GM21825 (cell line): Measurements from ENCODE around the gene RTEL1.
"Not testable (repeated sequence)": the region's sequence is repeated elsewhere in the genome, so short reads cannot be mapped to it uniquely, and the experiment has no call there.

ENCODE experiments used
- ATAC-seq: cut with Tn5 transposase; IDR thresholded peaks from one replicate; pipeline ENCODE4 v1.9.1; 2021; ENCODE audit warnings: mild to moderate bottlenecking, moderate library complexity; ENCODE audit not compliant: unreplicated experiment

The RTEL1 gene

DNA sequence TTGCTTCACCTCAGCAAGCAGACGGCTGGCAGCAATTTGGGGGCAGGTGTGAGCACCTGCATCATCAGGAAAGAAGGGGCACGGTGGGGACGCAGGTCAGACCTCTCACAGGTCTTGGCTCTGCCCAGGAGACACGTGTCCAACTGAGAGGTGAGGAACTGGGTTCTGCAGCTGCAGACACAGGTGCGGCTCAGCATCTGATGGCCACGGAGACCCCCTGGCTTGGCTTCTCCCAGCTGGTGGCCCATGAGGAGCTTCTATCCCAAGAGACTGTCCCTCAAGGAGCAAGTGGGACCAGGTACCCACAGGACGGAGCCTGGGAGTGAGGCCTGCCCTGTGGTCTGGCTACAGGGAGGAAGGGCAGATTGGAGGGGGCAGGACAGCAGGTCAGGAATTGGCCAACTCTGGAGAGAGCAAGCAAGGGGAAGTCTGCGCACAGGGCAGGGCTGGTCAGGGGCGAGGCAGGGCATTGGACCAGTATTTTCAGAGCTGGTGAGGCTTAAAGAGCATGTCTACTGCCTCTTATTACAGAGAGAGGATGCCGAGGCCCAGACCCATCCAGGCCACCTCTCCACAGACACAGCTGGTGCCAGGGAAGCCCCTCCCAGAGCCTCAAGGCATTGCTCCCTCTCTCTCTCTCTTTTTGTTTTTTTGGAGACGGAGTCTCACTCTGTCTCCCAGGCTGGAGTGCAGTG, 9.1 kb upstream of the RTEL1 start:
- no peak for ATAC-seq

DNA sequence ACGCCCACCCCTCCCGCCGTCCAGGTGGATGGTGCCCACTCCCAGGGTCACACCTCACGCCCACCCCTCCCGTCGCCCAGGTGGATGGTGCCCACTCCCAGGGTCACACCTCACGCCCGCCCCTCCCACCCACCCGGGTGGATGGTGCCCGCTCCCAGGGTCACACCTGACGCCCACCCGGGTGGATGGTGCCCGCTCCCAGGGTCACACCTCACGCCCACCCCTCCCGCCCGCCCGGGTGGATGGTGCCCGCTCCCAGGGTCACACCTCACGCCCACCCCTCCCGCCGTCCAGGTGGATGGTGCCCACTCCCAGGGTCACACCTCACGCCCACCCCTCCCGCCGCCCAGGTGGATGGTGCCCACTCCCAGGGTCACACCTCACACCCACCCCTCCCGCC, 7.6 kb upstream of the RTEL1 start:
- ATAC-seq: not testable (repeated sequence)

GRCh38 chr20:63651942-63652191, 6.2 kb upstream of the RTEL1 start:
- ATAC-seq: no peak

GRCh38 chr20:63652192-63652980, 5.7 kb upstream of the RTEL1 start:
- no peak for ATAC-seq

GRCh38 chr20:63653041-63653973, 4.8 kb upstream of the RTEL1 start, which contains the start of gene STMN3:
STMN3 (minus strand) TSS chr20:63653424; CDS start chr20:63653345, 79 bp downstream.
- ATAC-seq: no peak

GRCh38 chr20:63653974-63654668, 4.0 kb upstream of the RTEL1 start:
- ATAC-seq: no peak

DNA sequence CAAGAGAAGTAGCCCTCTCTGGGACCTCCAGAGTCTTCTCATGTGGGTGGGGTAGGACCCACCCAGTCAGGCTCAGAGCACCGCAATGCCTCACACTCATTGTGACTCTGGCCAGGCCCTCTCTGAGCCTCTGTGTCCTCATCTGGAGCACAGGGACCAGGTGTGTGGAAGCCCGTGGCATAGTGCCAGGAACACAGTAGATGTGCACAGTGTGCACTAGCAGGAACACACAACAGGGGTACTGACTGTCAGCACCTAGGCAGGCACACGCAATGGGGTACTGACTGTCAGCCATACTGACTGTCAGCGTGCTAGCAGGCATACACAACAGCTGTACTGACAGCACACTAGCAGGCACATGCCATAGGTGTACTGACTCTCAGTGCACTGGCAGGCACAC, 2.9 kb upstream of the RTEL1 start:
- no peak for ATAC-seq

DNA sequence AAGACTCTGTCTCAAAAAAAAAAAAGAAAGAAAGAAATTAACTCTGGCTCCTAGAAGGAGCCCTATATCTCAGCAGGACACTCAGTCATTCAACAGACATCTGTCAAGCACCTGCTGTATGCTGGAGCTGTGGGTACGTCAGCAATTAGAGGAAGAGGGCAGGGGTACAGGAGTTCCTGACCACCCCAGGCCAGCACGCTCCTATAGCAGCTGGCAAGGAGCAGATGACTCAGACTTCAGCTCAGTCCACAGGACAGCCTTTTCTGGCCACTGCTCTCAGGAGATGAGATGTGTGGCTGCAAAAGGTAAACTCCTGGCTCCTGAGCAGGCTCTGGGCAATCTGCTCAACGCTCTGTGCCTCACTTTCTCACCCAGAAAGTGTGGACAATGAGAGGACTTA, 1.7 kb upstream of the RTEL1 start:
- no peak for ATAC-seq

- ATAC-seq: no peak
Measured at GRCh38 chr20:63657260-63657936, 714 bp upstream of the RTEL1 start.

GRCh38 chr20:63658749-63659187, 656 bp downstream of the RTEL1 start:
- ATAC-seq: peak; percentile 12

- ATAC-seq: no peak
Measured at GRCh38 chr20:63659370-63659769, 1.3 kb downstream of the RTEL1 start.

DNA sequence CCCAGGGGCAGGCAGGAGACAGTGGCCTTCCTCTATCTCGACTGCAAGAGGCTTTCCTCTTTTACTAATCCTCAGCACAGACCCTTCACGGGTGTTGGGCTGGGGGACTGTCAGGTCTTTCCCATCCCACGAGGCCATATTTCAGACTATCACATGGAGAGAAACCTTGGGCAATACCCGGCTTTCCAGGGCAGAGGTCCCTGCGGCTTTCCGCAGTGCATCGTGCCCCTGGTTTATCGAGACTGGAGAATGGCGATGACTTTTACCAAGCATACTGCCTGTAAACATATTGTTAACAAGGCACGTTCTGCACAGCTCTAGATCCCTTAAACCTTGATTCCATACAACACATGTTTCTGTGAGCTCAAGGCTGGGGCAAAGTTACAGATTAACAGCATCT, 2.1 kb downstream of the RTEL1 start:
- ATAC-seq: not testable (repeated sequence)

GRCh38 chr20:63660622-63661021, 2.5 kb downstream of the RTEL1 start:
- no peak for ATAC-seq

GRCh38 chr20:63661108-63661507, 3.0 kb downstream of the RTEL1 start:
- no peak for ATAC-seq

- no peak for ATAC-seq
Measured at GRCh38 chr20:63661959-63662812, 4.1 kb downstream of the RTEL1 start.

GRCh38 chr20:63662813-63663189, 4.7 kb downstream of the RTEL1 start:
- no peak for ATAC-seq

DNA sequence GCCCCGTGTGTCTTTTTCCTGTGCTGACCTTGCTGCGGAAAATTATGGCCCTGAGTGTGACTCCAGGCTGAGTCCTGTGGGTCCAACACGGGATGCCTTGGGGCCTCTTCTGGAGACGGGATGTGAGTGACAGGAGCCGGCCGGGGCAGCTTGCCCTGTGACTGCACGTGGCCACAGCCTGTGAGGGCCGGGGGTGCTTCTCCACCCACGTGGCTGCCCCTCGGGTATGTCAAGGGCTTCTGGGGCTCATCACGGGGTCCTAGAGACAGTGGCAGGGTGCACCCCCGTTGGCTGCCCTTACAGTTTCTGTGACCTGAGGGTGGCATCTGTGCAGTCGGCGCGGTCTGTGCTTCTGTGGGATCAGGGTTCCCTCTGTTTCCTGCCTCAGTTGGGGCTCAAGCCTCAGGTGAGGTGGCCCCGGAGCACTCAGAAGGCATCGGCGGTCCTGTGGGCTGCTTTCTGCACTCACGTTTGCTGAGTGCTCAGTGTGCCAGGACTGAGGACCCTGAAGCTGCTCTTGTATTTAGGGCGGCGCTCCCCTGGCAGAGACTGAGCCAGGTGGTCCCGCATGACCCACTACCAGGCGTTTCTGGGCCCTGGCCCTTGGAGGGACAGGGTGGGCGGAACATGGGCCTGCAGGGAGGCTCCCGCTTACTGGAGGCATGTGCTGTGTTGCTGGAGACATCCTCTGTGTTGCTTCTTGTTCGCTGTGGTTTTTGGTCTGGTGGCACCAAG, 5.4 kb downstream of the RTEL1 start:
- no peak for ATAC-seq

- ATAC-seq: no peak
Measured at GRCh38 chr20:63664143-63664851, 6.2 kb downstream of the RTEL1 start.
